LNCaP clone FGC (cell line): ENCODE measurements around the gene TRAPPC14.
A peak's percentile ranks its signal among the peaks of the same experiment; 100 is the strongest.

Experiments used
- DNase-seq: peaks from one replicate; pipeline ENCODE4 v3.0.0-alpha.2; 2011; ENCODE audit warnings: low read depth
- H3K4me3 ChIP-seq: 2 replicates; pipeline ENCODE4 v1.5.1; 2011; ENCODE audit warnings: mild to moderate bottlenecking, low read depth, low read length, control low read depth
- TF ChIP-seq, protein P1 (sequence below): IDR thresholded peaks from 2 replicates; pipeline ENCODE4 v1.5.1; 2012; ENCODE audit warnings: mild to moderate bottlenecking; ENCODE audit not compliant: control insufficient read depth, insufficient read depth; ENCODE audit errors: extremely low read depth

The TRAPPC14 gene

DNA sequence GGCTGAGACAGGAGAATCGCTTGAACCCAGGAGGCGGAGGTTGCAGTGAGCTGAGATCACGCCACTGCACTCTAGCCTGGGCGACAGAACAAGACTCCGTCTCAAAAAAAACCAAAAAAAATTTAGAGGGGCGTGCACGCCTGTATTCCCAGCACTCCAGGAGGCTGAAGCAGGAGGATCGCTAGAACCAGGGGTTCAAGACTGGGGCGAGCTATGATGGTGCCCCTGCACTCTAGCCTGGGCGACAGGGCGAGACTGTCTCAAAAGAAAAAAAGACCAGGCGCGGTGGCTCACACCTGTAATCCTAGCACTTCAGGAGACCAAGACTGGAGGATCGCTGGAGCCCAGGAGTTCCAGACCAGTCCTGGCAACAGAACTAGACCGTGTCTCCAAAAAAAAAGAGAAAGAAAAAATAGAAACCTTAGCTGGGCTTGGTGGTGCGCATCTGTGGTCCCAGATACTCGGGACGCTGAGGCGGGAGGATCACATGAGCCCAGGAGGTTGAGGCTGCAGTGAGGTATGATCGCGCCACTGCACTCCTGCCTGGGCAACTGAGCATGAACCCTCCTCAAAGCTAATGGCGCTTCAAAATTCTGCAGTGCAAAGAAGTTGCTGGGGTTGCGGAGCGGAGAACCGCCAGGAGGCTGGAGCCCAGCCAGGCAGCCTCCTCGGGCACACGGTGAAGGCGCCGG, 32.1 kb downstream of the TRAPPC14 start:
- TF ChIP-seq, protein P1, sequence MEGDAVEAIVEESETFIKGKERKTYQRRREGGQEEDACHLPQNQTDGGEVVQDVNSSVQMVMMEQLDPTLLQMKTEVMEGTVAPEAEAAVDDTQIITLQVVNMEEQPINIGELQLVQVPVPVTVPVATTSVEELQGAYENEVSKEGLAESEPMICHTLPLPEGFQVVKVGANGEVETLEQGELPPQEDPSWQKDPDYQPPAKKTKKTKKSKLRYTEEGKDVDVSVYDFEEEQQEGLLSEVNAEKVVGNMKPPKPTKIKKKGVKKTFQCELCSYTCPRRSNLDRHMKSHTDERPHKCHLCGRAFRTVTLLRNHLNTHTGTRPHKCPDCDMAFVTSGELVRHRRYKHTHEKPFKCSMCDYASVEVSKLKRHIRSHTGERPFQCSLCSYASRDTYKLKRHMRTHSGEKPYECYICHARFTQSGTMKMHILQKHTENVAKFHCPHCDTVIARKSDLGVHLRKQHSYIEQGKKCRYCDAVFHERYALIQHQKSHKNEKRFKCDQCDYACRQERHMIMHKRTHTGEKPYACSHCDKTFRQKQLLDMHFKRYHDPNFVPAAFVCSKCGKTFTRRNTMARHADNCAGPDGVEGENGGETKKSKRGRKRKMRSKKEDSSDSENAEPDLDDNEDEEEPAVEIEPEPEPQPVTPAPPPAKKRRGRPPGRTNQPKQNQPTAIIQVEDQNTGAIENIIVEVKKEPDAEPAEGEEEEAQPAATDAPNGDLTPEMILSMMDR = no peak
- peak overlapping the region; percentile 90 for H3K4me3 ChIP-seq
- DNase-seq = peak; percentile 56

DNA sequence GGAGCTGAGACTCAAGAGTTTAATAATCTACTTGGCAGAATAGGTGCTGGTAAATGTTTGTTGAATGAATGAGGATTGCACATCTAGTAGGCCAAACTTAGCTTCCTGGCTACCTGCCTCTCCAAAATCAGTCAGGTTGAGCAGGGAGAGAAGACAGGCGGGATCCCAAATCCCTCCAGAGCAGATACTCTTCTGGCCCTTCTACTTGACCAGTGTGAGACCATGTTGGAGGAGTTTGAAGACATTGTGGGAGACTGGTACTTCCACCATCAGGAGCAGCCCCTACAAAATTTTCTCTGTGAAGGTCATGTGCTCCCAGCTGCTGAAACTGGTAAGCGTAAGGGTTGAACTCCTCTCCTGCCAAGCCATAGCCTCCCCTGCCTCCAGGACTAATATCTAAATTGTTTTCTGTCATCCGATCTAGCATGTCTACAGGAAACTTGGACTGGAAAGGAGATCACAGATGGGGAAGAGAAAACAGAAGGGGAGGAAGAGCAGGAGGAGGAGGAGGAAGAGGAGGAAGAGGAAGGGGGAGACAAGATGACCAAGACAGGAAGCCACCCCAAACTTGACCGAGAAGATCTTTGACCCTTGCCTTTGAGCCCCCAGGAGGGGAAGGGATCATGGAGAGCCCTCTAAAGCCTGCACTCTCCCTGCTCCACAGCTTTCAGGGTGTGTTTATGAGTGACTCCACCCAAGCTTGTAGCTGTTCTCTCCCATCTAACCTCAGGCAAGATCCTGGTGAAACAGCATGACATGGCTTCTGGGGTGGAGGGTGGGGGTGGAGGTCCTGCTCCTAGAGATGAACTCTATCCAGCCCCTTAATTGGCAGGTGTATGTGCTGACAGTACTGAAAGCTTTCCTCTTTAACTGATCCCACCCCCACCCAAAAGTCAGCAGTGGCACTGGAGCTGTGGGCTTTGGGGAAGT, 34.0 kb downstream of the TRAPPC14 start:
- no peak for DNase-seq
- no peak overlapping the region for H3K4me3 ChIP-seq
- TF ChIP-seq, protein P1 = no peak

DNA sequence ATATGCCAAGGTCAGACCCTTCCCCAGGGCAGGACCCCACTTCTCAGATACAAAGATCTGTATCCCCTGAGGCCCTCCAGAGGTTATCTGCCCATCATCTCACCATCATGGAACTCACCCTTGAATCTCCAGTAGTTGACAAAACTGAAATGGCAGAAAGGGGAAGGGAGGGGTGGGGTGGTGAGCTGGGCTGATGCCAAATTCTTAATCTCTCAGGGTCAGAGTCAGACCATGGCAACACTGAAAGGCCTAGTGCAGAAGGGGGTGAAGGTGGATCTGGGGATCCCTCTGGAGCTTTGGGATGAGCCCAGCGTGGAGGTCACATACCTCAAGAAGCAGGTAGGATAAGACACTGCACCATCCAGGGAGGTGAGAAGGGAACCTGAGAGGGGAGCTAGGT, 36.0 kb downstream of the TRAPPC14 start:
- TF ChIP-seq, protein P1 = no peak
- H3K4me3 ChIP-seq = no peak overlapping the region
- DNase-seq = no peak

DNA sequence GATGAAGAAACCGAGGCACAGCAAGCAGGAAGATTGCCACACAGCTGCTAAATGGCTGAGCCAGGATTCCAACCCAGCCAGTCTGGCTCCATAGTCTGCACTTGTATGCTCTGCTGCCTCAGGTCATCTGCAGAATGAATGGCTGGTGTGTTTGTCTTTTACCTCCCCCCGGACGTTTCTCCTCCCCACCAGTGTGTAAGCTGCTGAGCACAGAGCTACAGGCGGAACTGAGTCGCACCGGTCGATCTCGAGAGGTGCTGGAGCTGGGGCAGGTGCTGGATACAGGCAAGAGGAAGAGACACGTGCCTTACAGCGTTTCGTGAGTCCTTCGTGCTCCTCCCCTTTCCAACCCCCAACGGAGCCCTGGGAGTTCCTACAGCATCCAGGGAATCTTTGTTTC, 36.5 kb downstream of the TRAPPC14 start:
- H3K4me3 ChIP-seq = no peak overlapping the region
- TF ChIP-seq, protein P1 = no peak
- no peak for DNase-seq

DNA sequence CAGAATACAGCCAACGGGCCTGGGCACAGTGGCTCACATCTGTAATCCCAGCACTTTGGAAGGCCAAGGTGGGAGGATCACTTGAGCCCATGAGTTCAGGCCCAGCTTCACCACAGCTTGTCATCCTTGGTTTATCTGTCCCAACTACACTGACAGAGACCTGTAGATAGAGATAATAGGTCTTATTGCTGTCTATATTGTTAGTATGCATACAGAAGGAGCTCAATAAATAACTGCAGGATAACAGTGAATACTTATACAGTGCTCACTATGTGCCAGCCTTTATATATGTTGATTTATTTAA, 37.8 kb downstream of the TRAPPC14 start:
- DNase-seq = no peak
- H3K4me3 ChIP-seq = no peak overlapping the region
- TF ChIP-seq, protein P1 = no peak

DNA sequence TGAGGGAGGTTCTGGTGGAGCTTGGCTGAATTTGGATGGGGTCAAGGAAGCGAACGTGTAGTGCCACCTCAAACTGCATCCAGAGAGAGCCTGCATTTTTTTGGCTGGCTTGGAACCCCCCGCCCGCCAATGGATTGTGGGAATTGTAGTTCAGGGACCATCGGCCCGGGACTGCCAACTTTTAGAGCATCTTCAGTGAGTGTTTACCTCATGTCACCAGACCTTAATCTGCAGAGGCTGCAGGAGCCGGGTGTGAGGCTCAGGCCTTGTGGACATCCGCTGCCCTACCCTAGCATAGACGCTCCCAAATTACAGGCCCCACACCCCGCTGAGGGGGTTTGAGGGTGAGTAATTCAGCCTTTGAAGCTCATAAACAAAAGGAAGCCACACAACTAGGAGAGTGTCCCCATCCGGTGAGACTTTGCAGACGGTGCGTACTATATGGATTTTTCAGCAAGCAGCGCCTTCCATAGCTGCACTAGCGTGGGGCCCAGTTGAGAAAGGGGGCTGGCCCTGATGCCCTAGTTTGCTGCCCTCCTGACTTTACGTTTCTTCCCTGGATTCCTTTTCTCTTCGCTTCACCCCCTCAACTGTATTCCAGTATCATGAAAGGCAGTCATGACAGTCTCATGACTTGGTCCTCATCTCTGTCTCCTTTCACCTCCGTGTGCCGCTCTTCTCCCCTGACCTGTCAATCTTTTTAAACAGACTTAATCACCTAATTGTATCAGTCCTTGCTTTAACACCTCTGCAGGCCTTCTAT, 38.4 kb downstream of the TRAPPC14 start:
- TF ChIP-seq, protein P1 = no peak
- H3K4me3 ChIP-seq = peak overlapping the region; percentile 89
- DNase-seq = no peak
